Sigmoid colon (tissue), 4 donors: Measurements from ENCODE around the gene SNRNP48.

Source experiments
- CTCF ChIP-seq, 4 experiments: fragments of 450-650 bp in 3 of 4; fragments of 200-600 bp in 1 of 4; IDR thresholded peaks; one replicate each; pipeline ENCODE4 v1.5.1; 2016 to 2019; ENCODE audit warnings: antibody characterized with exemption in 4 of 4, mild to moderate bottlenecking in 3 of 4, moderate library complexity in 2 of 4
- EP300 ChIP-seq, 4 donors: sonication (generic); formaldehyde crosslinking; IDR thresholded peaks; one replicate each; pipeline ENCODE4 v1.6.1; 2017; ENCODE audit warnings: antibody characterized with exemption in 4 of 4
- POLR2A ChIP-seq, 2 donors: fragments of 450-650 bp; IDR thresholded peaks; one replicate each; pipeline ENCODE4 v1.6.1; 2016; ENCODE audit warnings: antibody characterized with exemption in 2 of 2, mild to moderate bottlenecking in 2 of 2, moderate library complexity in 2 of 2
- POLR2AphosphoS5 ChIP-seq, 4 donors: sonication (generic); formaldehyde crosslinking; IDR thresholded peaks; one replicate each; pipeline ENCODE4 v1.6.1; 2017; ENCODE audit warnings: antibody characterized with exemption in 4 of 4

DNA sequence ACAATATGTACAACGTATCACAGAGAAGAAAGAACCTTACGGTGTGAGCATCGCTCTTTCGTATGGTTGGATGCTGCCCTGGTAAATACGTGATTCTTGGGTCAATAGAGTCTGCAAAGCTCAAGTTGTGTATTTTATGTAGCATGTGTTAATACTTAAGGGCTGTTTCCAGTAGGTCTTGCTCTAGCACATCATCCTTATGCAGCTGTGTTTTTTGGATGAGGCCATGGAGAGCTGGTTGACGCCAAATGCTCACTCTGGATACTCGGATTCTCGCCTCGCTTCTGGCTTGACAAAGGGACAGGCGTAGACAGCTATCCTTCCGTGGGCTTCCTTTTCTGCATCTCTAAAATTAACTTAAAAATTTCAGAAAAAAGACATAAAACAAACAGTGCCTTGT is 38.9 kb downstream of the SNRNP48 start:
- TF ChIP-seq CTCF (IDR thresholded peaks at IDR 0.05) = no peak
- no peak for TF ChIP-seq POLR2A (IDR thresholded peaks at IDR 0.05)
- no peak for TF ChIP-seq POLR2AphosphoS5 (IDR thresholded peaks at IDR 0.05)
- no peak for TF ChIP-seq EP300 (IDR thresholded peaks at IDR 0.05)
